Stimulated activated CD4-positive, alpha-beta T cell treated with anti-CD3 and anti-CD28 coated beads, Interleukin-4, amount 100 ng/mL, for 4 hours (primary cell): ENCODE measurements around the gene ZNF276.

Experiments
- DNase-seq, 2 experiments: peaks; one replicate each; pipeline ENCODE4 v3.0.0-alpha.2; 2020

ZNF276 gene

GRCh38 chr16:89712274-89712781 lies 9.0 kb upstream of the ZNF276 start:
- no peak for DNase-seq

GRCh38 chr16:89716493-89716892 lies 4.8 kb upstream of the ZNF276 start:
- no peak for DNase-seq

- DNase-seq: no peak
Observed at GRCh38 chr16:89716916-89717687, 4.2 kb upstream of the ZNF276 start.

GRCh38 chr16:89717688-89718505 lies 3.4 kb upstream of the ZNF276 start:
- no peak for DNase-seq

- DNase-seq: no peak
Observed at GRCh38 chr16:89720551-89720812, 855 bp upstream of the ZNF276 start.

GRCh38 chr16:89721546-89722391 lies 432 bp downstream of the ZNF276 start:
- DNase-seq: peak; percentile 74 to 88

GRCh38 chr16:89722392-89723278 lies 1.3 kb downstream of the ZNF276 start:
- DNase-seq: peak; percentile 39 to 49

- peak; percentile 48 to 63 for DNase-seq
Observed at GRCh38 chr16:89723279-89724250, 2.2 kb downstream of the ZNF276 start.

- no peak for DNase-seq
Observed at GRCh38 chr16:89727406-89728120, 6.2 kb downstream of the ZNF276 start.

GRCh38 chr16:89729293-89729692 lies 8.0 kb downstream of the ZNF276 start:
- no peak for DNase-seq

- DNase-seq: no peak
Observed at GRCh38 chr16:89729863-89730593, 8.7 kb downstream of the ZNF276 start.

- no peak for DNase-seq
Observed at GRCh38 chr16:89730610-89731234, 9.4 kb downstream of the ZNF276 start.

- DNase-seq: no peak
Observed at GRCh38 chr16:89732142-89732917, 11.0 kb downstream of the ZNF276 start.

- DNase-seq: no peak
Observed at GRCh38 chr16:89732918-89733242, 11.5 kb downstream of the ZNF276 start.

- DNase-seq: no peak
Observed at GRCh38 chr16:89733322-89733721, 12.0 kb downstream of the ZNF276 start.

GRCh38 chr16:89733792-89734191 lies 12.5 kb downstream of the ZNF276 start:
- no peak for DNase-seq

GRCh38 chr16:89736554-89736953 lies 15.2 kb downstream of the ZNF276 start:
- DNase-seq: no peak

- DNase-seq: no peak
Observed at GRCh38 chr16:89737341-89738071, 16.2 kb downstream of the ZNF276 start.
